ENCODE results near the gene PSMC3IP. TPM values are rescaled to one million over a fixed set of nuclear protein-coding genes. Genes with fewer than 3 reads are reported as not detected.

The PSMC3IP gene
- total and polyA plus RNA-seq, 2 of the 4 experiments (the other 2 are of a cell fraction) = 5.6 to 9.8 TPM

GRCh38 chr17:42543190-42544079, 34.1 kb downstream of the PSMC3IP start:
- intact Hi-C loops (cut with micrococcal nuclease) = no loop called here
- ATAC-seq (ENCODE audit: low read depth) = no peak
- no peak for TF ChIP-seq USF2 (IDR thresholded peaks at IDR 0.05; ENCODE audit: low read depth, low read length)
- TF ChIP-seq CHD1 (IDR thresholded peaks at IDR 0.05; ENCODE audit: low read depth, low read length) = no peak
- TF ChIP-seq RFX5 (IDR thresholded peaks at IDR 0.05; ENCODE audit: low read depth, low read length) = no peak
- no peak for TF ChIP-seq NFE2L2 (IDR thresholded peaks at IDR 0.05; ENCODE audit: low read depth, low read length)
- TF ChIP-seq MXI1 (IDR thresholded peaks at IDR 0.05; ENCODE audit: borderline replicate concordance, low read depth, low read length) = no peak
- no peak for TF ChIP-seq CEBPB (IDR thresholded peaks at IDR 0.05; ENCODE audit: low read depth, low read length)
- no peak for TF ChIP-seq MAFK (IDR thresholded peaks at IDR 0.05; ENCODE audit: low read depth, low read length)
- no peak for TF ChIP-seq CTCF (conservative IDR thresholded peaks at IDR 0.05; ENCODE audit: low read depth, low read length)
- TF ChIP-seq POLR2A (IDR thresholded peaks at IDR 0.05; ENCODE audit: low read depth, low read length) = no peak
- no peak for TF ChIP-seq FOS (IDR thresholded peaks at IDR 0.05; ENCODE audit: low read depth, low read length)
- TF ChIP-seq ELK1 (IDR thresholded peaks at IDR 0.05; ENCODE audit: borderline replicate concordance, low read depth, low read length) = no peak
- no peak for TF ChIP-seq MAZ (IDR thresholded peaks at IDR 0.05; ENCODE audit: borderline replicate concordance, low read depth, low read length)
- TF ChIP-seq BHLHE40 (IDR thresholded peaks at IDR 0.05; ENCODE audit: low read depth, low read length) = no peak
- no peak for TF ChIP-seq SMC3 (IDR thresholded peaks at IDR 0.05; ENCODE audit: low read depth, low read length)
- TF ChIP-seq RCOR1 (IDR thresholded peaks at IDR 0.05; ENCODE audit: insufficient replicate concordance, low read length) = no peak

More at GRCh38 chr17:42543190-42544079, 34.1 kb downstream of the PSMC3IP start:
- H2BK5ac ChIP-seq (ENCODE audit: low read depth, low read length, poor library complexity, severe bottlenecking) = no peak overlapping the region
- H3K4me1 ChIP-seq (ENCODE audit: control insufficient read depth, insufficient read depth, low read length) = peaks cover 3% of the 10 kb centered on the region; the same call in 1 of the 2 replicates
- H3K23ac ChIP-seq (ENCODE audit: low read depth, low read length) = no peak overlapping the region
- no peaks in the 10 kb centered on the region for H4K20me1 ChIP-seq (ENCODE audit: insufficient read depth, low read length)
- ChIA-PET POLR2A (ENCODE audit: unreplicated experiment) (no interaction called here), CTCF (no interaction called here)
- dilution Hi-C loops (cut with HindIII; ENCODE audit: low sequenced_read_pairs, unreplicated experiment) = no loop called here
- H3K14ac ChIP-seq (replicated peaks; ENCODE audit: low read depth, low read length) = no peak overlapping the region
- H4K91ac ChIP-seq (ENCODE audit: insufficient read depth, low read depth, low read length) = no peak overlapping the region
- no peak overlapping the region for H2BK15ac ChIP-seq (ENCODE audit: low read depth, low read length)
- no peak for DNase-seq
- no peak overlapping the region for H2BK120ac ChIP-seq (ENCODE audit: low read depth, low read length)
- BruUV-seq (replicated peaks) = no TSS peak
- H3K9me1 ChIP-seq (ENCODE audit: insufficient read depth, low read length) = peaks cover 11% of the 10 kb centered on the region
- H3K27ac ChIP-seq (ENCODE audit: insufficient read depth, low read length) = no peak overlapping the region
- H3K36me3 ChIP-seq (ENCODE audit: control insufficient read depth, insufficient read depth, low read length) = peaks cover 49% of the 10 kb centered on the region
- H2AFZ ChIP-seq (replicated peaks; ENCODE audit: low read length, poor library complexity) = no peak overlapping the region
- no peak overlapping the region for H3K4ac ChIP-seq (ENCODE audit: low read depth, low read length)
- H3K9ac ChIP-seq (ENCODE audit: low read depth, low read length) = no peak overlapping the region
- H3K4me3 ChIP-seq (ENCODE audit: insufficient read depth, low read depth, low read length) = no peak overlapping the region
- H3K56ac ChIP-seq (ENCODE audit: extremely low read depth, insufficient read depth, low read length) = no peak overlapping the region
- no peak overlapping the region for H4K8ac ChIP-seq (ENCODE audit: low read depth in 2 of 2, low read length in 2 of 2)
- H3K27me3 ChIP-seq (ENCODE audit: control insufficient read depth, insufficient read depth, low read length) = no peaks in the 10 kb centered on the region
- H3K18ac ChIP-seq (ENCODE audit: low read depth, low read length) = no peak overlapping the region
- 94% methylated on average over 32 of the region's 39 CpGs; no CpG with 5 or more reads in 1 of the 2 experiments for WGBS, 2 experiments (ENCODE audit: extremely low coverage in 2 of 2, insufficient read length in 1 of 2)
- no peaks in the 10 kb centered on the region for H3K9me3 ChIP-seq (ENCODE audit: control insufficient read depth, insufficient read depth, low read length)
- peaks cover 3 to 11% of the 10 kb centered on the region in 2 experiments; a peak in 3 of 4 replicates for H3K79me1 ChIP-seq (ENCODE audit: low read depth in 1 of 2, low read length in 2 of 2)
- no peak overlapping the region for H2AK5ac ChIP-seq (ENCODE audit: low read depth, low read length)
- no peak overlapping the region for H3K4me2 ChIP-seq (ENCODE audit: low read depth, low read length)
- H2AK9ac ChIP-seq (replicated peaks; ENCODE audit: low read depth, low read length, poor library complexity) = peak overlapping the region; percentile 25
- no peak overlapping the region for H2BK20ac ChIP-seq (ENCODE audit: low read depth, low read length)
- H4K5ac ChIP-seq (ENCODE audit: low read depth, low read length) = no peak overlapping the region
- in situ Hi-C loops (cut with MboI; ENCODE audit: low sequenced_read_pairs) = no loop called here
